NCI-H748 treated with DMSO at 0.1 percent for 48 hours (cell line): ENCODE data around the gene PIEZO1.
"Not testable (repeated sequence)": the region's sequence is repeated elsewhere in the genome, so short reads cannot be mapped to it uniquely, and the experiment has no call there.

ENCODE experiments used
- DNase-seq: peaks from one replicate; lab custom pipeline; 2025; lab: John Stamatoyannopoulos, UW

The PIEZO1 gene

GRCh38 chr16:88785106-88785924 lies at the start of gene PIEZO1:
PIEZO1 (minus strand) TSS chr16:88785220; CDS start chr16:88784964, 256 bp downstream.
- DNase-seq: no peak

- no peak for DNase-seq
Observed at GRCh38 chr16:88834670-88835069, 49.6 kb upstream of the PIEZO1 start.

- DNase-seq: no peak
Observed at GRCh38 chr16:88833086-88833485, 48.1 kb upstream of the PIEZO1 start.

- DNase-seq: no peak
Observed at GRCh38 chr16:88831838-88832237, 46.8 kb upstream of the PIEZO1 start.

- no peak for DNase-seq
Observed at GRCh38 chr16:88830783-88831182, 45.8 kb upstream of the PIEZO1 start.

DNA sequence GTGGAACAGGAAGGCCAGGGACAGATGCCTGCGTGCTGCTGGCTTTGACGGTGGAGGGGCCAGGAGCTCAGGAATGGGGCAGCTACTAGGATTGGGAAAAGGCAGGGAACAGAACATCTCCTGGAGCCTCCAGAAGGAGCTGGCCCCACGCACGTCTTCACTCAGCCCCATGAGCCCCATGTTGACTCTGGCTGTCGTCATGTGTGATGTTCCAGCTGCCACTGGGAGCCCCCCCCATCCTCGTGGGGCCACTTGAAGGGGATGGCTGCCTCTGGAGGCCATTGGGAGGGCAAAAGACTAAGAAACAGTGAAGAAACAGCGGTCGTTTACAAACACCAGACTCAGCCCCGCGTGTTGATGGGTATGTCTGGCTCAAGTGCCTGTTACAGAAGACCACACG lies 45.2 kb upstream of the PIEZO1 start:
- DNase-seq: no peak

DNA sequence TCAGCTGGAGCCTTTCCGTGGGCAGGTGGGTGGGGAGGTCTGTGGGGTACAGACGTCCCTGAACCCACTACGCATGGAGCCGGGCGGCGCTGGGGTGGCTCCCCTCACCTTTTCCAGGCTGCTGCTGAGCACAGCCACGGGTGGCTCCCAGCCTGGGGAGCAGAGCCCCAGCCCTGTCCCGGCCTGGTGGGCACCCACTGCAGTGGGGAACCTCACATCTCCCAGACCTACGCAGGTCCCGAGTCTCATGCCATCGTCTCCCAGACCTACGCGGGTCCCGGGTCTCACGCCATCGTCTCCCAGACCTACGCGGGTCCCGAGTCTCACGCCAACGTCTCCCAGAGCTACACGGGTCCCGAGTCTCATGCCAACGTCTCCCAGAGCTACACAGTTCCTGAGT lies 43.7 kb upstream of the PIEZO1 start:
- DNase-seq: no peak

- no peak for DNase-seq
Observed at GRCh38 chr16:88827727-88828126, 42.7 kb upstream of the PIEZO1 start.

- DNase-seq: no peak
Observed at GRCh38 chr16:88826070-88826840, 41.2 kb upstream of the PIEZO1 start.

DNA sequence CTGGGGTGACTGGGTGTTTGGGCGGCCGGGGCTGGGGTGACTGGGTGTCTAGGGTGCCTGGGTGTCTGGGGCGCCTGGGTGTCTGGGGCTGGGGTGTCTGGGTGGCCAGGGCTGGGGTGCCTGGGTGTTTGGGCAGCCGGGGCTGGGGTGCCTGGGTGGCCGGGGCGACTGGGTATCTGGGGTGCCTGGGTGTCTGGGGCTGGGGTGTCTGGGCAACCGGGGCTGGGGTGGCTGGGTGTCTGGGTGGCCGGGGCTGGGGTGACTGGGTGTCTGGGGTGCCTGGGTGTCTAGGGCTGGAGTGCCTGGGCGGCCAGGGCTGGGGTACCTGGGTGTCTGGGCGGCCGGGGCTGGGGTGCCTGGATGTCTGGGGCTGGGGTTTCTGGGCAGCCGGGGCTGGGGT lies 40.1 kb upstream of the PIEZO1 start:
- no peak for DNase-seq

GRCh38 chr16:88824256-88825077 lies 39.4 kb upstream of the PIEZO1 start:
- no peak for DNase-seq

- DNase-seq: not testable (repeated sequence)
Observed at GRCh38 chr16:88823646-88824045, 38.6 kb upstream of the PIEZO1 start.

- DNase-seq: no peak
Observed at GRCh38 chr16:88822281-88823040, 37.4 kb upstream of the PIEZO1 start.

- DNase-seq: no peak
Observed at GRCh38 chr16:88821168-88821850, 36.3 kb upstream of the PIEZO1 start.

DNA sequence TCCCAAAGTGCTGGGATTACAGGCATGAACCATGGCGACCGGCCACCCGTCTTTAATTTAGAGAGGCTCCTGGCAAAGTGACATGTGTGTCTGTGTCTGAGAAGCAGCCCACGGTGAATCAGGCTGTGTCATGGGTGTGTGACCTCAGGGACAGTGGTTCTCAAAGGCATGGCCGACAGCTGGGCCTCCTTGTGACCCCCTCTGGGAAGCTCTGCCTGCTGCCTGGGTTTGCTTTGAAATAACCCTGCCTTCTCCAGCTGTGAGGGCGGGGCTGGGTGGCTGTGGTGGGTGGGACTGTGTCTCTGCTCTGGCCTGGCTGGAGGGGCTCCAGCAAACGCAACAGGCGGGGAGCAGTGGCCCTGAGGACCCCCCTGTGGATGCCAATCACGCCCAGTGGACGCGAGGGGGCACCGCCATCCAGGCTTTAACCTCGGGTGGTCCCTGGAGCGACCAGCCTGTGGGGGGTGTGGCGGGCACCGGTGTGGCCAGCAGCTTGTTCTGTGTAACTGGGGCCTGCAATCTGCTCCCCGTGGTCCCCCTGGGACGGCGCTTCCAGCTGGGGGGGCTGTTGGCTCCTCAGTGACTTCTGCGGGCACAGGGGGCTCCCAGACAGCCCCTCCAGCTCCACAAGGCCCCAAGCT lies 35.5 kb upstream of the PIEZO1 start:
- DNase-seq: no peak

DNA sequence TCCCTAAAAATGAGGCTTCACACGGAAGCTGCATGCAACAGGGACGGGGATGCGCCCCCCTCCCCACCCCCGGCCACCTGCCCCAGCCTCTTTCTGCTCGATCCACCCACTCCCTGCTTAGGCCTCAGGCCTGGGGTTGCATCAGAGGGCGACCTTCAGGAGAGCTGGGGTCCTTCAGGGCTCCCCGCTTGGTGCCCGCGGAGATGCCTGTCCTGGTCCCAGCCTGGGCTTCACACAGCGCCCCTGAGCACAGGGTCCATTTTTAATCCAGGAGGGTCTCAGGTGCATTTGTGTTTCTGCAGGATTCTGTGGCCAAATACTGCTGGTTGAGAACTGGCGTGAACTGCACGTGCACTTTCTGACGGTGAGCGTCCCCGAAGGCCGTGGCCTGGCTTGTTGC lies 34.1 kb upstream of the PIEZO1 start:
- DNase-seq: no peak

- DNase-seq: no peak
Observed at GRCh38 chr16:88818575-88818874, 33.5 kb upstream of the PIEZO1 start.

- no peak for DNase-seq
Observed at GRCh38 chr16:88817785-88818574, 33.0 kb upstream of the PIEZO1 start.

- DNase-seq: no peak
Observed at GRCh38 chr16:88816736-88817535, 31.9 kb upstream of the PIEZO1 start.
